PC-3 (cell line): ENCODE measurements around the gene N4BP2L1.

ENCODE experiments used
- EZH2phosphoT487 ChIP-seq: fragments of 300-600 bp; sonication (generic); IDR thresholded peaks from 2 replicates; pipeline ENCODE4 v1.6.1; 2018; ENCODE audit warnings: mild to moderate bottlenecking, antibody characterized with exemption, low read length, borderline replicate concordance
- TF ChIP-seq, protein P1 (sequence below): fragments of 300-600 bp; sonication (generic); conservative IDR thresholded peaks from 2 replicates; pipeline ENCODE4 v1.5.1; 2017; ENCODE audit warnings: antibody characterized with exemption, low read depth, mild to moderate bottlenecking, low read length

- no peak for TF ChIP-seq EZH2phosphoT487
- TF ChIP-seq, protein P1, sequence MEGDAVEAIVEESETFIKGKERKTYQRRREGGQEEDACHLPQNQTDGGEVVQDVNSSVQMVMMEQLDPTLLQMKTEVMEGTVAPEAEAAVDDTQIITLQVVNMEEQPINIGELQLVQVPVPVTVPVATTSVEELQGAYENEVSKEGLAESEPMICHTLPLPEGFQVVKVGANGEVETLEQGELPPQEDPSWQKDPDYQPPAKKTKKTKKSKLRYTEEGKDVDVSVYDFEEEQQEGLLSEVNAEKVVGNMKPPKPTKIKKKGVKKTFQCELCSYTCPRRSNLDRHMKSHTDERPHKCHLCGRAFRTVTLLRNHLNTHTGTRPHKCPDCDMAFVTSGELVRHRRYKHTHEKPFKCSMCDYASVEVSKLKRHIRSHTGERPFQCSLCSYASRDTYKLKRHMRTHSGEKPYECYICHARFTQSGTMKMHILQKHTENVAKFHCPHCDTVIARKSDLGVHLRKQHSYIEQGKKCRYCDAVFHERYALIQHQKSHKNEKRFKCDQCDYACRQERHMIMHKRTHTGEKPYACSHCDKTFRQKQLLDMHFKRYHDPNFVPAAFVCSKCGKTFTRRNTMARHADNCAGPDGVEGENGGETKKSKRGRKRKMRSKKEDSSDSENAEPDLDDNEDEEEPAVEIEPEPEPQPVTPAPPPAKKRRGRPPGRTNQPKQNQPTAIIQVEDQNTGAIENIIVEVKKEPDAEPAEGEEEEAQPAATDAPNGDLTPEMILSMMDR, result no peak
Measured at GRCh38 chr13:32430018-32430747, 2.3 kb upstream of the N4BP2L1 start.
